ENCODE results near the gene SF3B2. TPM values are rescaled to one million over a fixed set of nuclear protein-coding genes. Genes with fewer than 3 reads are reported as not detected.

Gene SF3B2
- total RNA-seq, 4 donors from 2014 or later: 117 to 160 (median 137) TPM

- Histone ChIP-seq H3K27ac (replicated peaks in 1 of 4) (no peak overlapping the region), H3K4me1 (peaks cover 10 to 14% (median 11%) of the 10 kb centered on the region in 4 donors), H3K4me3 (no peak overlapping the region), H3K9me3 (no peaks in the 10 kb centered on the region), H3K36me3 (no peaks in the 10 kb centered on the region), H3K27me3 (peaks cover 0 to 36% (median 22%) of the 10 kb centered on the region in 4 donors)
- intact Hi-C loops (cut with DNase I): no loop called here
- 55% methylated on average over 12 of the region's 12 CpGs for WGBS
- no peak for DNase-seq (ENCODE audit: extremely low spot score)
- TF ChIP-seq POLR2A (IDR thresholded peaks at IDR 0.05; ENCODE audit: low read depth): no peak
- TF ChIP-seq CTCF (IDR thresholded peaks at IDR 0.05): no peak
- no peak for TF ChIP-seq POLR2AphosphoS5 (IDR thresholded peaks at IDR 0.05)
- no peak for TF ChIP-seq EP300 (IDR thresholded peaks at IDR 0.05)
These were observed 39.0 kb upstream of the SF3B2 start for GRCh38 chr11:66012946-66013761.

GRCh38 chr11:66013762-66014100, 38.4 kb upstream of the SF3B2 start:
- Histone ChIP-seq H3K27me3 (peaks cover 0 to 36% (median 22%) of the 10 kb centered on the region in 4 donors), H3K36me3 (no peaks in the 10 kb centered on the region), H3K4me1 (peaks cover 10 to 14% (median 11%) of the 10 kb centered on the region in 4 donors), H3K27ac (replicated peaks in 1 of 4) (no peak overlapping the region), H3K4me3 (no peak overlapping the region), H3K9me3 (no peaks in the 10 kb centered on the region)
- WGBS: 70% methylated on average over 6 of the region's 7 CpGs
- TF ChIP-seq CTCF (IDR thresholded peaks at IDR 0.05) (no peak), POLR2AphosphoS5 (IDR thresholded peaks at IDR 0.05) (no peak), POLR2A (IDR thresholded peaks at IDR 0.05; ENCODE audit: low read depth) (no peak), EP300 (IDR thresholded peaks at IDR 0.05) (no peak)
- no peak for DNase-seq (ENCODE audit: extremely low spot score)
- intact Hi-C loops (cut with DNase I): no loop called here

- Histone ChIP-seq H3K27ac (replicated peaks in 1 of 4) (no peak overlapping the region), H3K4me1 (peaks cover 10 to 14% (median 11%) of the 10 kb centered on the region in 4 donors), H3K27me3 (peaks cover 0 to 36% (median 22%) of the 10 kb centered on the region in 4 donors), H3K4me3 (no peak overlapping the region), H3K36me3 (no peaks in the 10 kb centered on the region), H3K9me3 (no peaks in the 10 kb centered on the region)
- no peak for DNase-seq (ENCODE audit: extremely low spot score)
- no peak for TF ChIP-seq POLR2A (IDR thresholded peaks at IDR 0.05; ENCODE audit: low read depth)
- intact Hi-C loops (cut with DNase I): no loop called here
- whole genome bisulfite sequencing: 83% methylated on average over 6 of the region's 6 CpGs
These were observed 37.2 kb upstream of the SF3B2 start for GRCh38 chr11:66014804-66015453.

- no peak for DNase-seq (ENCODE audit: extremely low spot score)
- H3K27ac ChIP-seq (replicated peaks in 1 of 4): no peak overlapping the region
- H3K4me1 ChIP-seq: peaks cover 10 to 14% (median 11%) of the 10 kb centered on the region in 4 donors
- WGBS: 73% methylated on average over 5 of the region's 7 CpGs
- peaks cover 0 to 36% (median 22%) of the 10 kb centered on the region in 4 donors for H3K27me3 ChIP-seq
- H3K4me3 ChIP-seq: no peak overlapping the region
- TF ChIP-seq EP300 (IDR thresholded peaks at IDR 0.05) (no peak), CTCF (IDR thresholded peaks at IDR 0.05) (no peak), POLR2A (IDR thresholded peaks at IDR 0.05; ENCODE audit: low read depth) (no peak), POLR2AphosphoS5 (IDR thresholded peaks at IDR 0.05) (no peak)
- intact Hi-C loops (cut with DNase I): no loop called here
- H3K36me3 ChIP-seq: no peaks in the 10 kb centered on the region
- H3K9me3 ChIP-seq: no peaks in the 10 kb centered on the region
These were observed 36.7 kb upstream of the SF3B2 start for GRCh38 chr11:66015454-66015881.

Data from esophagus muscularis mucosa (tissue), 4 donors.